Activated CD4-positive, alpha-beta T cell treated with anti-CD3 and anti-CD28 coated beads, Interleukin-2, Interleukin-6, amounts not matched to agents 100 ng/mL and 50 ng/mL, durations not matched to agents 16 hours and 8 hours (primary cell): ENCODE results near the gene FRMD4A.
A peak's percentile ranks its signal among the peaks of the same experiment; 100 is the strongest.

ENCODE experiments used
- DNase-seq: peaks from one replicate; pipeline ENCODE4 v3.0.0-alpha.2; 2020

FRMD4A gene

DNA sequence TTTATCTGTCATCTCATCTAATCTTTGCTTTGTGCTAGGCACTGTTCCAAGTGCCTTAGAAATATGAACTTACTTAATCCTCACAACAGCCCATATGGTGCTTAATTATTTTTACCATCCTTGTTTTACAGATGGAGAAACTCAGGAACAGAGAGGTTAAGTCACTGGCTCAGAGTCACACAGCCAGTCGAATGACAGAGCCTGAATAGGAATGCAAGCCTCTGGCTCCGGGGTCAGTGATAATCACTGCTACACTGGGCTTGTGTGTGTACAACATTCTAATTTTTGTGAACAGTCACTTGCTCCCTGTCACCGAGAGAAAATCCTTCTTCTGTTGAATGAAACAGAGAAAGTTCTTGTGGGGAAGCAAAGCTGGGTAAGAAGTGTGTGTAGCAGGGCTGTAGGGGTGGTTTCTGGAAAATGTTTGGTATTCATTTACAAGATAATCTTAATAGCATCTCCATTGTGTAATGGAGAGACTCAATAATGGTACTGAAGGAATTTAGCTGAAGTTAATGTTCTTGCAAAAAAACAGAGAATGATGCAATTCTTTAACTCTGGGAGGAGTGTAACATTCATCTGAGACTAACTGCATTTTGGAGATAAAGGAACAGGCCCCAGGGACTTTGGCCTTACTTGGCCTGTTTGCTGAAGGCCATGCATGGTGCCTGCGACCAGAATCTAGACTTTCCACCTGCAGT lies 290.6 kb downstream of the FRMD4A start:
- DNase-seq = no peak

DNA sequence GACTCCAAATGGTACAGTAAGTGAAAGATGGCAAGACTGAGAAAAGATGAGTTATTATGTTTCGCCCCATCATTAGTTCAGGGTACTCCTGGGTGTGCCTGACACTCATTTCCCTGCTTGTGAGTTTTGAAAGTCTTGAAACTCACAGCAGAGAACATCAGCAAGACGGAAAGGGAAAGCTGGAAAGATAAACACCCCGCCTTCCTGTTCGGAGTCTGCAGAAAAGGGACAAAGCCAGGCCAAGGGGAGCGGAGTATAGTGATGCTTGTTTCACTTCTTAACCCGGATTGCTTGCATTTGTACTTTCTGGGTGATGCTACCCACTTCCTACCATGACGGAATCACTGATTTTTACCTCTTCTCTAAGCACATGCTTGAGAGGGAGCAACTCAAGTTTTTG lies 294.5 kb downstream of the FRMD4A start:
- no peak for DNase-seq

DNA sequence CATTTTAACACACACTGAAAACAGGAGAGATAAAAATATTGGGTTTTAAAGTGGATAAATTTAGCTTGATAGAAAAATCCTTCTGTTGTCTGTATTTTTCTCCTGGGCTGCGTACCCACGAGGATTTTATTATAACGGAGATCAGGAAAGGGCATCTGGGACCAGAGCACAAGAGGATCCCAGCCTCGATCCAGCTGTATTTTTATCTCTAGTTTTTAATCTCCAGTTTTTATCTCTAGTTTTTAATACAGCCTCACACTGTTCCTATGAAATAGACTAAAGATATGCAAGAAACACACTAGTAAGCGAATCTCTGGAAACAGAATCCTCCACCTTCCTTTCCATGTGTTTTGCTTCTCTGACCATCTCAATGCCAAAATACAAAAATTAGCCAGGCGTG lies 295.2 kb downstream of the FRMD4A start:
- DNase-seq = no peak

DNA sequence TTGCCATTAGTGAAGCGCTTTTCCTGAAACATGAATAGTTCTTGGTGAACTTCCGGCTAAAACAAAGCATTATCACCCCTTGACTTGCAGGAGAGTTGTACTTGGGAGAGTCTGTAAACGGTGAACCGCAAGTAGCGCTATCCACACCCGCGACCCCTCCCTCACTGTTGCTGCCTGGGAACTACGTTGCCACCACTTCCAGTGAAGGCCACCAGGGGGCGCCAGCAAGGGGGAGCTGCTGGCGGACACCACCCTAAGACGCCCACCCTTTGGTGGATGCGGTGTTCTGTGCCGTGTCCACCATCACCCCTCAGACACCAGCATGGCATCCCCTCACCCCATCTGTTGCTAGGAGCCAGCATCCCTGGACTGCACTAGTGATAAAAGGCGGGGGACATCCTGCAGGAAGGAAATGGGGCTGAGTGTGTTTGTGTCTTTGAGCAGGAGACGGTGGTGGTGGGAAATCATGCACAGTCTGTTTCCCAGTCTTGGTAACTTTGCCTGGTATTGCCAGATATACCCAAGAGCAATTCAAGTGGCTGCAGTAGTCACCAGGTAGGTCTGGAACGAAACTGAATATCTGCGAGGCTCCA lies 298.2 kb downstream of the FRMD4A start:
- DNase-seq = peak; percentile 52

DNA sequence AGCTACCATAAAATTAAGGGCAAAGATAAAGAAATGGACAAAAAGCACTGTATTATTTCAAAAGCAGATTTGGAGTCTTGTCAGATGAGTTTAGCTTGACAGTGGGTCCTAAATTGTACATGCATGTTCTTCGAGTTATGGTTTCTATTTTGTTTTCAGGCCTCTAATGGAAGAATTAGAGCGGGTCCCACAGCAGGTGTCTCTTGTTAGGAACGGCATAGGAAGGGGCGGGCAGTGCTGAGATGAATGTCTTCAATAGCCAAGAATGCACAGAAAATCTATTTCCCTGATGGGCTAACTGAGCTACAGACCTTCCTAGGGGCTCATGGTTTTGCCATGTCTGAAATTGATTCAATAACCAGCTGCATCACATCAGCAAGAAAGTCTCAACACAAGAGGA lies 304.4 kb downstream of the FRMD4A start:
- no peak for DNase-seq

DNA sequence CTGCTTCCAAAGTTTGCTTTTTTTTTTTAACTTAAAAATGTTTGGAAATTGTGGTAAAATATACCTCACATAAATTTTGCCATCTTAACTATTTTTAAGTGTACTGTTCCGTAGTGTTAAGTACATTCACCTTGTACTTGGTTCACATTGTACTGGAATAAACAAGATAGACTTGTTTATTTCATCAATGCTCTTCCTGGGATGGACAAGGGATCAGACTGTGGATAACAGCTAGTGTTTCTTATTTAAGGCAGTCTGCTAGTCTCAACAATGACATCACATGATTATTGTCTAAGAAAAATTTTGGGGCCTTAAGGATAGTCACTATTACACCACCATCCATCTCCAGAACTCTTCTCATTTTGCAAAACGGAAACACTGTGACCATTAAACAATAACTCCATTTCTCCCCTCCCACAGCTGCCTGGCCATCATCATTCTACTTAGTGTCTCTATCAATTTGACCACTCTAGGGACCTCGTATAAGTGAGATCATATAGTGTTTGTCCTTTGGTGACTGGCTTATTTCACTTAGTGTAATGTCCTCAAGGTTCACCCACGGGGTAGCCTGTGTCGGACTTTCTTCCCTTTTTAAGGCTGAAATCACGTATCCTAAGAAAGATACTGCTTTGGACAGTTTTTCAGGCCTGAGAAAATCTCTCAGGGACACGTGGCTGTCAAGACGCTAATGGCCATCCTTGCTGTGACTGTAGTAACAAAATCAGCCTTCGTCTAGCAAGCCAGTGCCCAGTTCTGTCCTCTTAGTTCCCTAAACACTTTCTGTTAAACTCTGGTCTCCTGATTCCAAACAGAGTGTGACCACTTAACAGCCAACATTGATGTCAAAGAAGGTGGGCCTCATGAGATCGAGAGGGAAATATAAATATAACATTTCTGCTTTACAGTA lies 305.2 kb downstream of the FRMD4A start:
- no peak for DNase-seq

DNA sequence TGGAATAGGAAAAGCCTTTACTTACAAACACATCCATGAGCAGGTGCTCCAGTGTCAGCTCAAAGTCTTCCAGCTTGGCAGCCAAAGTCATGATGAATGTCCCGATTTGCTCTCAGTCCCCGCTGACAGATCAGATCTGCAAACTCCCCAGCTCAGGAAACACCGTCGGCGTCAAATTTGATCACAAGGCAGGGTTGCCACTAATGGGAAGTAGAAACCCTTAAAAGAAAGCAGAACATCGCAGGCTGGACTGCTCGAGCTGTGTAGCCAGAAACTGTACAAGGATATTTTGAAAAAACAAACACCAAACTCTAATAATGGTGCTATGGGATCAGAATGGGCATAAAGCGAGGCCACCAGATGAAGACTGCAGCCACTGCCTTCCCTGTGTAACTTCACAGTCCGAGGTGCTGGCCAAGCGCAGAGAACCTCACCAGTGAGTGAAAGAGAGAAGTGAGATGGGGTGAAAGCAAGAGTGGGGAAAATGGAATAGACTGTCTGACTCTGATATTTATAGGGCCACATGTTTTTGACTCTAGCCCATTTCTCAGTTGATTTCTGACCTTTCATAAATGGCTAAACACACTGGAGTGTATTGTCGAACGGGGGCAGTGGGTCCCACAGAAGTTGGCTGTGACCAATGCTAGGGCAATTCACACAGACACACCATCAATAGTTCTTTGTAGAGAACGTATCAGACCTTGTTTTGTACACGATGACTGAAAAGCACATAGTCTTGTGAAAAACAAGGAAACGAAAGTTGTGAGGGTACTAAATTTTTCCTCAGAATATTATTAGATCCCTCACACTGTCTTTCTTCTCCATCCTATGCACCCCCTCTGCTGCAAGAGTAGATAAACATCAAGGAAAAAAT lies 306.2 kb downstream of the FRMD4A start:
- DNase-seq = no peak

DNA sequence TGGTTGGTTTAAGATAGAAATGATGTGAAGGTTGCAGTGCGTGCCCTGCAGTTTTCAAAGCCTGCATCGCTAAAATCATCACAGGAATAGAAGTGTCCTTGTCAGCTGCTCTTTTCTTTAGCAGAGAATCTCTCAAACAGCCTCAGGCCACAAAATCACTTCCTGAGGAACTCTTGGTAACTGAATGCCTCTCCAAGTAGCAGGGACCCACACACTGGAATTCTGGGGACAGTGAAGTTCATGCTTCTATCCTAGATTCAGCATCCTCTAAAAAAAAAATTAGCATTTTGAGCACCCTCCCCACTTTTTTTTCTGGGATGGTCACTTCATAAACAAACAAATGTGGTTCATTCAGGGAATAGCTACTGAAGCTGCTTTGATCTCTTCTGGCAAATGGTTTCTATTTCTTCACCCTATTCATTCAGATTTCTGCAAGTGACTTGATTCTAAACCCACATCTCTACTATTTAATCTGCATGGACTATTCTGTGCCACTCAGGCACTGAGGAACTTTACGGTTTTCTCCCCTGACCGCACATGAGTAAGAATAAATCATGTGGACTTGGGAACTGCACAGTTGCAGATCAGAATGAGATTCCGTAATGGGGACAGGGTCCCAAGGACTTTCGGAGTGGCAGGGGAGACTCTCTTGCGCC lies 306.9 kb downstream of the FRMD4A start:
- no peak for DNase-seq

DNA sequence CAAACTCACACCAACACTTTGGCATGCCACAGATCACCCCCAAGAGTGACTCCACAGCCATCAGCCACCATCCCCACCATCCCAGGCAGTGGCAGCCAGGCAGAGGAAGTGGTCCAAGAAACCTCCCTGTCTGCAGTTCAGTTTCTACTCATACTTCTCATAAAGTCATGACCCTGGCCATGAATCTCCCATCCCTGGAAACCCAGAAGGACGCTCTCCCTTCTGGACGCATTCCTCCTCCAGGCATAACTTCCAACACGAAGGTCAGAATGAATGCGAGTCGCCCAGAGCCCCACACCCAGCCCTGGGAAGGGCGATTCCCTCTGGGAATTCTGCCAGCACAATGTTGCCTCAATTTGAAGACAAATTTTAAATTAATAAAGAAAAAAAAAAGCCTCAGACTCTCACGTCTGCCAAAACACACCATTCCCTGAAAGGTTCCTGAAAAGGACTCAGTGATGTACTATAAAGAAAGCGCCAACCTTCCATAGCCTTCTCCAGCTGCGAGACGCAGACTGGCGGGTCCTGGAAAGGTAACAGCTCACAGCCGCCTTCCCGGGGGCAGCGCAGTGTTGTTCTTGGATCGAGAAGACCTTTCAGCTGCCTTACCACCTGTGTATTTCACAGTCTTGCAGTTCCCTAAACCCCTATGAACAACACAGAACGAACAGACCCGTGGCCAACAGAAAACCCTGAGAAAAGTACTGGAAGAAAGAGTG lies 307.6 kb downstream of the FRMD4A start:
- no peak for DNase-seq

DNA sequence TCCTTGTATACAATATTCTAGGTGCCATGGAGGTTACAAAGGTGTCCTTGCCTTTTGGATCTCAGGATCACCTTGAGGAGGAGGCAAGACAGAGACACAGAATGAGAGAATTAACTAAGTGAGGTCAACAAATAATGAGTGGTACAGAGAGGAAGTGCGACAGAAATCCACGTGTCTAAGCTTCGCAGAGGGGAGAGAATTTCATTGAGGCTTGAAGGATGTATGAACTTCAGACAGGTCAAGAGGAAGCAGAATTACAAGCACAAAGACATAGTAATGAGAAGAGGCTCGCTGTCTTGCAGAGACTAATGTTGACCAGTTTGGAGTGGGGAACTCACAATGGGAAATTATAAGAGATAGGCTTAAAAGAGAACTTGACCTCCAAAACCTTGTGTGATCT lies 308.7 kb downstream of the FRMD4A start:
- no peak for DNase-seq

DNA sequence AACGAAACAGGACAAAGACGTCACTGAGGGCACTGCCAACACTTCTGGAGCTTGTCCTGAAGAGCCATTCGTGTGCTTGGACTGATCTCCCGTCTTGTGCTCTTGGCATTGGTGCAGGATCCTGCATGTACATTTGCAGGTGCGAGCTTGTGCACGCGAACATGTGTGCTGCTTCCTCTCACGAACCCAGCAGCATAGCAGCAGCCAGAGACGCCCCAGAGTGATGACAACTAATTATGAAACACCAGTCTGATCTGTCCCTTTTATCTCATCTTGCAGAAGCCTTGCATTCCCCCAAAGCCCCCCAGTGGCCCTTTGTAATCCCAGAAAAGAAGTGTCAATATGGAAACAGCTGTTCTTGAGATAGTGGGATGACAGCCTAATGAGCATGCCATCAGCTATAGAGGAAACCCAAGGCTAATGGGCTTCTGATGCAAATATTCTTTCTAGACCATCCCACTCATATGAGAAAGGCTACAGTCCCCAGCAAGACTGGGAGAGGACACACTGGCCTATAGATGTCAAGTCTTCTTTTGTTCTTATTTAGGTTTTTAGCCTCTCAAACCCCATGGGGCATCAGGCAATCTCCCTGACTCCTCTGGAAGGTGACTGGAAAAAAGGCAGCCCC lies 310.6 kb downstream of the FRMD4A start:
- DNase-seq = no peak

DNA sequence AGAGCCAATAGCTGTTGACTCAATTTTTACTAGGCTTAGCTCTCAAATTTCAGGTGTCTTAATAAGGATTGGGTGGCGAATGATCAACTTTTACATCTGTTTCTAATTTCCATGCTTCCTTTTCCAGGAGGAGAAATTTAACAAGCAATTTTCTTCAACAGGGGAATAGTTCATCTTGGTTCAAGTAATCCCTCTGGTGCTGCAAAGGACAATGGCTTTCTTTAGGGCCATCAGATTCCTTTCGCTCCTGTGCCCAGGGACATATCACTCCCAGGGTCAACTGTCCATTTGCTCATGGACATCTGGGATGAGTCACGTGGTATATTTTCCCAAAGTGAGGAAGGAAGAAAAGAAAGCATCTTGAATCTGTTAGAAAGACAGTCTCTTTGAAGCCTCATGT lies 313.3 kb downstream of the FRMD4A start:
- DNase-seq = no peak

DNA sequence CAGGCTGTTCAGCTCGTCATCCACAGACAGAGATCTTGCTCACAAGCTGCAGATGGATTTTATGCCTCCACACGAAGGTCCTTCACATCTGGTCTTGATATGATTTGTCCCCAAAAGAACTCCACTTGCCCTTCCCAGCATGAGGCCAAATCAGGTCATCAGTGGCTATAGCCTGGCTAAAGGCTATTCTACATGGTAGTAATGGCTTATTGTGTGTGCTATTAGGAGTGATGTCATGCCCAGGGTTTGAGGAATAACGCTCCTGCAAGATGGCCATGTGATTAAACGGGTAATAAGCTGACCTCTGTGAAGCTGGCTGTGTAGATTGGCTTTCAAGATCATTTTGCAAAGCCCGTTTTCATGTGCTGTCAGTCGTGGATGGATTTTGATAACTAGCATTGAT lies 313.8 kb downstream of the FRMD4A start:
- DNase-seq = no peak

DNA sequence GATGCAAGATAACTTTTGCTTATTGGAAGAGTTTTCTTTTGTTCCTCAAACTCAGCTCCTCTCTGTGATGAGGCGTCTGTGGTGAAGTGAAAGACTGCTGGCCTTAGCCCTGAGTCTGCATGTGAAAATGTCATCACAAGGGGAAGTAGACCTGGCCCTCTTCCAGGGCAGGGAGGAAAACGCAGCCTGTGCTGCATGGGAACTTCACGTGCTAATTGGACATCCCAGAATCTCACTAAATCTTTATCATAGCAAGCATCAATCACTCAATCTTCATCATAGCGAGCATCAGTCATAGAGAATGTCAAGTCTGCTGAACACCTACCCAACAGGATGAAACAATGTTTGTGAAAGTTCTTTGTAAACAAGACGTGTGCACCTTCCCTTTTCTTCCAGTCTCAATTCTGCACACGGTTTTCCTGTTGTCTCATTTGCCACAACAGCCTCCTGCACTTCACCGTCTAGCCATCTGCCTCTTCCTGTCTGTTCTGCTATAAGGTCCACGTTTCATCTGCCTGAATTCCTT lies 314.6 kb downstream of the FRMD4A start:
- no peak for DNase-seq

DNA sequence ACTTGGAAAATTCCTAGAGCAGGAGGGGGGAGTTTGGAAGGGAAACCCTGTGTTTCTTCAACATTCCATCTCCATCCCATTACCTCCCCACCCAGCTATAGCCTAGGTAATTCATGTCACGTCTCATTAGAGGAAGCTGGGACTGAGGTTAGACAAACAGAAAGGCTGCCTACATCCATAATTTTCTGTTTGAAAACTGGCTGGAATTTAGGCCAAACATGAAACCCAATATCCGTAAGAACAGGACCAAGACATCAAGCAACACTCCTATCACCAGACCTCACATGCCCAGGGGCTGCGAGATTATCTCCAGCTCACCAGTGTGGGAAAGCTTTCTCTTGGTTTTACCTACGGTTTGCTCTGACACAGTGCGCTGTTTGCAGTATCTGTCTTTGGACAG lies 316.3 kb downstream of the FRMD4A start:
- no peak for DNase-seq

DNA sequence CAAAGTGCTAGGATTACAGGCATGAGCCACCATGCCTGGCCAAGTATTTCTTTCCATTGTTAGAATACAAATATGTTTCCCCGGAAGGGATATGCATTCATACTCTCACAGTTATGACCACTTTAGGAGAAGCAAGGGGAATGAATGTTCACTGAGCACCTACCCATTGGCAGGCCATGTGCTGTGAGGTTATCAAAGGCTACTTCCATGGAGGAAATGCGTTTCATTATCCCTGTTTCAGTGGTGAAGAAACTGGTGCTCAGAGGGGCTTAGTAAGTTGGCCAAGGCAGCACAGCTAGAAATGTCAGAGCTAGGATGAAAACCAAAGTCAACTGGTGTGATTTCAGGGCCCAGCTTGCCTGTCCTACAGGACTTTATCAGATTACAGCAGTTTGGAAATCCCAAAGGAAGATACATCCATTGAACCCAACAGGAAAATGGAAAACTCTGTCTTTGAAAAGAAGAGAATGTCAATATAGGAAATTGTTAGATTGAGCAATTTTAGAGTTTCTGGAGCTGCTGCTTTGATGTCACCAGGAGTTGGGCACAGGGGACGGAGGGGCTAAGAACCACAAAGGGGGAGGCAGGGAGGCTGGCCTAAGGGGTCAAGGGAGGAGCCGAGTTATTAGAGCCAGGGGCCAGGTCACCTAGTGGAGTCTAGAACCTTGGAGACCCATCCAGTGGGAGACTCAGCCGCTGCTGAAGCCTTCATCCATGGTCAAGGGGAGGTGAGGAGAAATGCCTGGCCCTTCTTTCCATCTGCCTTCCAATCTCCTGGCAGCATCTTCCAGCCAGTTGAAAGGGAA lies 319.8 kb downstream of the FRMD4A start:
- DNase-seq = no peak

DNA sequence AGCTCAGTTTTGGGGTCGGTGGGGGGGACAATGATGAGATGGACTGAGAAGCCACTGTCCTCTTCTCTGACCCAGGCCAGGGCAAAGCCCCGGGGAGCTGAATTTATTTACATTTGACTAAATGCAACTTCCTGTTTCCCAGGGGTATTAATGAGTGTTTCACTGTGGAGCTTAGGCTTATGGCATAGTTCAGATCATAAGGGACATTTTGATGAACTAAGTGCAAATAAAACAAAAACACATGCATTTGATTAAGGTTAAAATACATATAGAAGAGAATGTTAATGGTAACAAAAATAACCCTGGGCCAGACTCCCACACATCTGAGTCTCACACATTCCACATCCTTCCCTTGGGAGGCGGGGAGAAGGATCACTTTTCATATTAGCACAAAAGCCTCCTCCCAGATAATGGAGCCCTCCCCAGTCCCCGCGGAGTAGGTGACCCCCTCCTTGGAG lies 320.6 kb downstream of the FRMD4A start:
- DNase-seq = no peak

DNA sequence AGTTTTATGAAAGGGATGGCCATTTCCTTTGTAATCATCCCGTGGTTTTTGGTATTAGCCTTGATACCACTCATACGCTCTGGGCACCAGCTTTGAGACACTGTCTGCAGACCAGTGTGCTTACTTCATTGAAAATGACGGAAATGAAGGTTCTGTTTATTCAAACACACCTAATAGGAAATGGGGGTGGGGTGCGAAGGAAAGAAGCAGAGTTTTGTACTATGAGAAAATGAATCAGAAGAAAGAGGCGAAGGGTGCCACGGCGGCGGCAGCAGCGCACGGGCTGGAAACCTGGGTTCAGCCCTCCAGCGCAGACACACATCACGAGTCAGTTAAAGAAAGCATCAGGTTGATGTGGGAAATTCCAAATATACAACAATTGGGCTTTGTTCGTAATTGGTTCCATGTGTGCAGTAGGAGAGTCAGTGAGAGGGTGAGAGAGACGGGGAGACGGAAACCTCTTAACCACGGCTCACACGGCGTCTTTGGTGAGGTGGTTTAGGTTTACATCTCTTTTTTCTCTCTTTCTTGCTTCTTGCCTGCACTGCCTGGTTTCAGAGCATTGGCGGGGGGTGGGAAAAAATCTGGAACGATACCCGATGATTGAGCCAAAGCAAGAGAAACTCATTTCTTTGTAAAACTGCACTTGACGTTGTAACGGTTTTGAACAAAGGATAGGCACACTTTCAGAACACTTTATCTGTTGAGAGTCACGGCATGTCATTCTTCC lies 321.2 kb downstream of the FRMD4A start:
- DNase-seq = peak; percentile 57

DNA sequence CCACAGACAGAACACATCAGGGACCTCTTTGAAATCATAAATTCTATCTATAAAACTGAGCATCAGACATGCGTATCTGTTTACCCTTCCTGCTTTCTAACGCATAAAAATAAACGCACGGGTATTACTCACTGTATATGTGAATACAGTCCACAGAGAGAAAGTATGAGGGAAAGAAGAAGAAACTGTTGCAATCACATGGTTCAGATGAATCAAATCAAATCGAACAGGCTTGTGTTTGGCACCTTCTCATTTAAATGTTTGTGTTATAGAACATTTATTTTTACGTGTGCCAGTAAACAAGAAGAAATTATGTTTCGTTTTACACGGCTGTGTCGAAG lies 322.0 kb downstream of the FRMD4A start:
- DNase-seq = peak; percentile 6
